22Rv1 (cell line): ENCODE measurements around the gene TNFRSF1A.

ENCODE experiments used
- CTCF ChIP-seq: fragments of 450-650 bp; IDR thresholded peaks from 2 replicates; pipeline ENCODE4 v1.5.1; 2017; ENCODE audit warnings: mild to moderate bottlenecking
- ZFX ChIP-seq: fragments of 450-650 bp; IDR thresholded peaks from 2 replicates; pipeline ENCODE4 v1.6.1; 2017; ENCODE audit warnings: antibody characterized with exemption, borderline replicate concordance

GRCh38 chr12:6351622-6352021, 9.7 kb upstream of the TNFRSF1A start:
- TF ChIP-seq CTCF (no peak), ZFX (no peak)
